A549 (cell line): Measurements from ENCODE around the gene NMBR.

ENCODE experiments used
- CHD4 ChIP-seq: fragments of 200-600 bp; sonication (generic); IDR thresholded peaks from 2 replicates; pipeline ENCODE4 v1.6.1; 2016; ENCODE audit warnings: antibody characterized with exemption, mild to moderate bottlenecking, borderline replicate concordance
- CTCF ChIP-seq: fragments of >200 bp; sonication (Bioruptor Twin); formaldehyde crosslinking; IDR thresholded peaks from 3 replicates; pipeline ENCODE4 v1.5.1; 2016
- POLR2A ChIP-seq: IDR thresholded peaks from 2 replicates; pipeline ENCODE4 v1.6.1; 2012; ENCODE audit warnings: mild to moderate bottlenecking, low read length
- RAD21 ChIP-seq, 2 experiments: fragments of >200 bp in 1 of 2; sonication (Bioruptor Twin) in 1 of 2; formaldehyde crosslinking in 1 of 2; IDR thresholded peaks in 1 of 2; conservative IDR thresholded peaks in 1 of 2; 2 replicates in 1 of 2; 3 replicates in 1 of 2; pipeline ENCODE4 v1.6.1; 2012 to 2018; ENCODE audit warnings: inconsistent platforms in 1 of 2
- USF2 ChIP-seq: fragments of 450-650 bp; IDR thresholded peaks from 2 replicates; pipeline ENCODE4 v1.6.1; 2014; ENCODE audit warnings: antibody characterized with exemption

- TF ChIP-seq POLR2A = no peak
- TF ChIP-seq CTCF = no peak
- TF ChIP-seq USF2 = no peak
- no peak for TF ChIP-seq RAD21 (conservative IDR thresholded peaks at IDR 0.05 in 1 of 2, IDR thresholded peaks at IDR 0.05 in 1 of 2)
- TF ChIP-seq CHD4 = no peak
Measured at GRCh38 chr6:142174703-142175102, 27.8 kb upstream of the NMBR start.
